CD4-positive, alpha-beta T cell treated with Interleukin-2 at 100 ng/mL for 4 hours (primary cell): ENCODE results near the gene GPC3.
"Not testable (repeated sequence)": the region's sequence is repeated elsewhere in the genome, so short reads cannot be mapped to it uniquely, and the experiment has no call there.

ENCODE experiments used
- DNase-seq: peaks from one replicate; pipeline ENCODE4 v3.0.0-alpha.2; 2020; ENCODE audit warnings: low spot score

GPC3 gene

DNA sequence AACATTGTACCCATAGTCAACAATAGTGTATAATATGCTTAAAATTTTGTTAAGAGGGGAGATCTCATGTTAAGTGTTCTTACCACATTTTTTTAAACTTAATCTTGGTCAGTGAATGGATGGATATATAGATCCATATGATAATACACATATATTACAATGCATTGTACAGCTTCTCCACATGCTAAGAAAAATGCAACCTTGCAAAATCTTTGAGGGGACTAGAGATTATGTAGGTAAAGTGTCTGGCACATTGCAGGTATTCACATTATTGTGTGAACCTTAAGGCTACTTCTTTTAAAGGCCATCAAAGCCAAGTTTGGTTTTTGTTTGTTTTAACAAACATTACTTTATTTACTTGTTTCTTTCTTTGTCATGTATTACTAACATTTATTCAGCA lies 10.4 kb upstream of the GPC3 start:
- no peak for DNase-seq

DNA sequence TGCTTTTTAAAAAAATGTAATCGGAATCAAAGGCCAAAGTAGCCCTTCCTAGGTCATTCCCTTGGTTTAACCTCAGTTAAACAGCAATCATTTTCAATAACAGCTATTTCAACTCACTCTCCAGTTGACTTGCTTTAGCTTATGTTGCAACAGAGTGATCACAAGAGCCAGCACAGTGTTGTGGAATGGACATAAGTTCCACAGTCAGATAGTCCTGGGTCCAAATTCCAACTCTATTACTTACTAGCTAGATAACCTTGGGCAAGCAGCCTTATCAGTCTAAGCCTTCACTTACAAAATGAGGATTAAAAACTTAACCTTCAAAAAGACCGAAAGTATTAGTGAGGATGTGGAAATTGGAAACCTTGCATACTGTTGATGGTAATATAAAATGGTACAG lies 9.2 kb upstream of the GPC3 start:
- DNase-seq: no peak

DNA sequence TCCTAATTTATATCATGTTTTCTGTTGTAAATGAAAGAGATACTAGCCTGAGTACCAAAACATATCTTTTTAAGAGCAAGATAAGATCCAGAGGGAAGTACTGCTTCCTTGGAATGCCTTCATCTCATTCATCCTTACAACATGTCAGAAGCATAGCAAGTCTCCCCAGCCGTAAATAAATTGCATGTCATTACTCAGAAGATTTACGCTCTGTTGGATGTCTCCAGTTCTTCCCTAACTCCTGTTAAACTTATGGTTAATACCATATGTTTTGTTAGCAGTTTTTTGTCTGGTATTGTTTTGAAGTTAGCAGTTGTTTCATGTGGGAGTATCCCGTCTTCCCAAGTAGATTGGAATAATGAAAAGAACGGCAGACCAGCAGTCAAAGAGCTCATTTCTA lies 7.5 kb upstream of the GPC3 start:
- DNase-seq: no peak

DNA sequence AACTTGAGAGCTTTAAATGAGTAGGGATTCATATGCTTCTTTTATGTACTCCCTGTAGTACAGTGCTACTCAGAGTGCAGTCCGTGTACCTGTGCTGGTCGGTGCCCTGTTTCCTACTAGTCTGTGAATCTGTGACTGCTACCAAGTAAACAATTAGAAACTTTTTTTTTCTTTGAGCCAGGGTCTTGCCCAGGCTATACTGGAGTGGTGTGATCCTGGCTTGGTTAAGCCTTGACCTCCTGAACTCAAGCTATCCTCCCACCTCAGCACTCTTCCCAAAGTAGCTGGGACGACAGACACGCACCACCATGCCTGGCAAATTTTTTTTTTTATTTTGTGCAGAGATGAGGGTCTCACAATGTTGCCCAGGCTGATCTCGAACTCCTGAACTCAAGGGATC lies 6.4 kb upstream of the GPC3 start:
- DNase-seq: no peak

DNA sequence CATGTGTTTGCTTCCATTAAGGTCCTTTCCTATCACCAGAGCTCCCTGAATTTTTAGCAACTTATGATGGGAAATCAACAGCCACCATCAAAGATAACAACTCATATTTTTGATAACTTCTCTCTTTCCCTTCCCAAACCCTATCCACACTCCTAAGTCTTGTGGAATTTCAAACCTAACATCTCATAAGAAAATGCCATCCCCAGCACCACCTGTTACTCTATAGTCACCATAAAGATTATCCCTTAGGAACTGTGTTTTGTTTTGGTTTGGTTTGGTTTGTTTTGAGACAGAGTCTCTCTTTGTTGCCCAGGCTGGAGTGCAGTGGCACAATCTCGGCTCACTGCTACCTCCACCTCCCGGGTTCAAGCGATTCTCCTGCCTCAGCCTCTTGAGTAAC lies 5.7 kb upstream of the GPC3 start:
- DNase-seq: not testable (repeated sequence)

DNA sequence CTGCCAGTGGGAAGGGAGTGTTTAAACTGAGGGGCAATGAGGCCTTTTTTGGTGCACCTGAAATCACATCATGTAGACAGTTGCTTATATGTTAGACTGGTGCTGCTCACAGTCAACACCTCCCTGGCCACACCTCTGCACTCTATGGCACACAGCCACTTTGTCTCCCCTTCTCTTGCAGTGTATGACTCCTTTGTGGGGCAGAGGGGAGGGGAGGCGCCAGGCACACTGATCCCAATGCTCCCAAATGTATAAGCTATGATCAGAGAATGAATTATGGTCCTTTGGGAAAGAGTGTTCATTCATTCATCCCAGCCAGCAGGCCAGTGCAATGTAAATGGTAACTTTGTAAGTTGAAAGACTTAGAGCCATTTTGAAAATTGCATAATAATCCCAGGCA lies 4.6 kb upstream of the GPC3 start:
- DNase-seq: no peak

DNA sequence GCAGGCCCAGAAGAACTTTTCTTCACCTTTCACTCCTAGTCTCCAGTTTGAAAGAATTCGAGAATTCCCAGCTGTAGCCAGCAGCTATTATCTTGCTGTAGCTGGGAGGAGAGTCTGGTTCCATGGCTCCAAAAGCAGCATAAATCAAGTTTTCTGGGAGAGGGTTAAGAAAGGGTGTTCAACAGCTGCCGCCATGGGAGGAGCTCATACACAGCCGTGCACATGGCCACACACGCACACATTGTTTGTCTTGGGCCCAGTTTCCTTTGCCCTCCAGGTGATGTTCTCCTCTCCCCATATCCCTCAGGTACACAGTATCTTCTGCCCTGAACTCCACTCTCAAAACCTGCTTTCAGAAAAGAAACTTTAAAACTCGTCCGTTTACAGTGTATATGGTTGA lies 4.1 kb upstream of the GPC3 start:
- DNase-seq: no peak

DNA sequence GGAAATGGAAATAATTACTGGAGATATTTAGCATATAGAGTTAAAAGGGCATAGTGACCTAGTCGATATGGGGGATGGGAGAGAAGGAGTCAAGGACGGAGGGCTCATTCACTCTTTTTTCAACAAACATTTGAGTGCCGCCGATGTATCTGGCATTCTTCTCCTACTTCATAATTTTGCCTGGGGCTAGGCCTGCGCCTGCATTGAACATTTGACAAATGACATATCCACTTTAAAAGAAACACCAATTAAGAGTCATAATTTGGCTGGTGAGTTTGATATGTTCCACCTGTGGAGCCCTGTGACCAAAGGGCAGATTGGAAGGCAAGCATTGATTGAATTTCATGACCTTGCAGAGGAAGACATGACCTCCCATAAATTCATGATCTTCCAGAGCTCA lies 2.6 kb upstream of the GPC3 start:
- no peak for DNase-seq

DNA sequence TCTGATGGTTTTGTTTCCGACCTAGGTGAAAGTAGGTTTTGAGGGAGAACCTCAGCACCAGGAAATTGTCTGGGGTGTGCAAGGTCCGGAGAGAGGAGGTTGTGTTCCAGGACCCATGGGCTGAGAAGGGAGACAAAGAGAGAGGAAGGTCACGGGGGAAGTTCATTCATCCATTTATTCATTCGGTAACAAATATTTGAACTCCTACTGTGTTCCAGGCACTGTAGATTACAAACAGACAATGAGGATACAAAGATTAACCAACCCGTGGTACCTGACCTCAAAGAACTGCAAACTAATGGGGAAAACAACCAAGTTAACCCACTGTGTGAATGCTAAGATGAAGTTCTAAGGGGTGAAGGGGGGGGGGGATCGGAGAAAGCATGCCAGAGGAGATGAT lies 1.8 kb upstream of the GPC3 start:
- DNase-seq: no peak

DNA sequence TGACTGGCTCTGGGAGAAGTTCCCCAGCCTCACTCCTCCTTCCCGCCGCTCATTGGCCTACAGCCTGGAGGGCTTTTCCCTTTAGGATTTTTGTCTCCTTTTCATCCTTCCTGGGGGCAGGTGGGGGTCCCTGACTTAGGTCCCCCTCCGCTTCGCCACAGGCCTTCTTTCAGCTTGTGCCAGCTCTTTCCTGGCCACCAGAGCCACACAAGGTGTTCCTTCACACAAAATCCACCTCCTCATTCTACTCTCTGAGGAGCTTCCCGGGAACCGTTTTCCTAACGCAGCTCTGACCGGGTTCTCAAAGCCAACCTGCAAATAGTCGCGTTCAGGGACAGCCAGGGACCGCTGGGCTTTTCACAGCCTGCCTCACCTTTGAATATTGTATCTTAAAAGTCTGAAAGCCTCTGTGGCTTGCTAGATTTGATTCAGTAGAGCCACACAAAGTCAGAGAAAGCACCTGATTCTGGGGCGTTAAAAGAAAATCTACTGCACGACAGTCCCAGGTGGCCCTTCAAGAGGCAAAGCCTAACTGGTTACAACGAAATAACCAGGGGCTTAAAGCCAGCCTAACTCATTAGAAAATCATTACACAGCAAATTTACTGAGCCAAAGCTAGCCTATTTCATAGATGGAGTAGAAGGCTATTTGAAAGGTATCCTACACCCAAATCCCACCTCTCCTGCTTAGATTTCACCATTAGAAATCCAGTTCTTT lies 731 bp upstream of the GPC3 start:
- no peak for DNase-seq

DNA sequence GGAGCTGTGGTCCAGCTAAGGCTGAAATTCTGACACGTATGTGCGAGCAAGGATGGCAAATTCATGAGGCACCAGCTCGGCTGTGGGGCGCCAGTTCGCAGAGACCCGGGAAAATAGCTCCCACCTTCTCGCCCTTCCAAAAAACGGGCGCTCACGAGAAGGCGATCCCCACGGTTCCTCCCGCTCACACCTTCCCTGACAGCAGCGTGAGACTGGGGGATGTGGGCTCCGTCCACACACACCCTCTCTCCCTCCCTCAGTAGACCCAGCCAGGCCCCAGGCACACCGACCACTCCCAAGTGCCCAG lies 584 bp downstream of the GPC3 start:
- DNase-seq: no peak

DNA sequence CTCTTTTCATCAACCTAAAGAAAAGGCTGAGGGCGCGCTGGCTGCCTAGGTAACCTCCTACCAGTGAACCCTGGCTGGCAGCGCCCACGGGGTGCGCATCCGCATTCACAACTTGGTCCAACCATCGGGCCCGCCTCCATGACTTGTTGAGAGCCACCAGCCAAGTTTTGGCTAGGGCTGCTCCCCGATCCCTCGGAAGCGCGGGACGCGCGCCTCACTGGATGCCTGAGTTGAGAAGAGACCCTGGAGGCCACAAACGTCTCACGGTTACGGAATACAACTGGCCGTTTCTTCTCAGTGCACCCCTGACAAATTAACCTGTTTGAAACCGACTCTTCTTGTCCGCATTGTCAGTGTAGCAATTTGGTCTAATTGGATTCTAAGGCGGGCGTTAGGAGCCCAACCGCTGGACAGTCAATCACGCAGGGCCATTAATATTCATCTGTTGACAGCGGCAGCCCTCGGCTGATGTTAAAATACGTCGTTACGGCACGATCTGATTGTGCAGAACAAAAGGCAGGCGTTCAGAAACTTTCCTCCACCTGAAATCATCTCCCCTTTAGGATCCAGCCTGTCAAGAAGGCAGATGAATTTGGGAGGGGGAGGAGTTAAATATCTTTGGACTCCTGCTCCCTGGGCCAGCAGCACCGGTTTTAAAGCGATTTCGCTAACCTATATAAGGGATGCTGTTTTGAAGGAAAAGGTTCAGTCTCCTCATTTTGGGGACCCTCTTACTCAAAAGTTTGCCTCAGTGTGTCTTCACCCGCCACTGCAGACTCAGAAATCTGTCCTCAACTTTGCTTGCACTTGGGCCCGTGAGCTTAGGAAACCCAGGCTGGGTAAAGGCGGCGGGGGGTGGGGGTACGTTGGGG lies 1.2 kb downstream of the GPC3 start:
- DNase-seq: no peak

DNA sequence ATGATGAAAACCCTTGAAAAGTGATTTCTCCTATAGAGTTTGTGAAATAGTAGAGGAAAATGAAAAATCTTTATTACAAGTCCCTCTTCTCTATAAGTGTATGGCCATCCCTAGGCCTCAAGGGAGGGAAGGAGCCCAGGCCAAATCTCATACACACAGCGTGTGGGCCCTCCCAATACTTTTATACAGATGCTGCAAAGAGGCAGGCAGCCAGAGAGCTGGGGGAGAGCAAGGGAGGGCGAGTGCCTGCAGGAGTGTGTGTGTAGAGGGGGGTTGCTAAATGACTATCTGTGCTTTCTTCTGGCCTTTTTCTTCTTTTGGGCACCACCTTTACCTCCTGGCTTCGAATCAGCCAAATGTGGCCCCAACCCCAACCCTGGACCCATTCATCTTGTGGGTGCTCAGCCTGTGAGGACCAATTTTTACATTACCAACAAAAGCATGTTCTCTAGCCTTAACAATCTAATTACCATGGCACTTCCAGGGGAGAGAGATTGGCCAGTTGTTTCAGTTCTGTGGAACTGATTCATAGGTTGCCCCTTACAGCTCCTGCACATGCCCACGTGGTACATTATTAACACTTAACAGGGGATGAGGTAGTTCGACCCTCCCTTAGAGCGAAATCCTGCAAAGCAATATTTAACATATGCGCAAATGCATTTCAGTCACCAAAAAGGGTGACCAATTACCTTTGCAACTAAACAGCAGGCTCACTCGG lies 2.0 kb downstream of the GPC3 start:
- no peak for DNase-seq

DNA sequence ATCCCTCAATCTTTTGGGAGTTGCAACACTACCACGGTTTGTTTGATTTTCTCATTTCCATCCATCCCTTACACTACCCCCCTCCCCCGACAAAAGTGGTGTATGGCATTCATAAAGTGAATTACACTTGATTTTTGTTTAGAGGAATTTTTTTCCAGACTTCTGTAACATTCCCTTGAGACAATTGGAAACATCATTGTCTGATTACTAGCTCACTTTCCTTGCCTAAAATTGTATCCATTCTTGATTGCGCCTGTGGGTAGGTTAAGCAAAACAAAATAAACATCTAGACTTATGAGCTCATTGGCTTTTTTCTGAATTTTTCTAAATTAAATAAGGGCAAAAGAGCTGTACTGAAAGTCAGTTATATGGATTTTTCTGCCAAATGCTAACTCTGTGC lies 3.5 kb downstream of the GPC3 start:
- DNase-seq: no peak

DNA sequence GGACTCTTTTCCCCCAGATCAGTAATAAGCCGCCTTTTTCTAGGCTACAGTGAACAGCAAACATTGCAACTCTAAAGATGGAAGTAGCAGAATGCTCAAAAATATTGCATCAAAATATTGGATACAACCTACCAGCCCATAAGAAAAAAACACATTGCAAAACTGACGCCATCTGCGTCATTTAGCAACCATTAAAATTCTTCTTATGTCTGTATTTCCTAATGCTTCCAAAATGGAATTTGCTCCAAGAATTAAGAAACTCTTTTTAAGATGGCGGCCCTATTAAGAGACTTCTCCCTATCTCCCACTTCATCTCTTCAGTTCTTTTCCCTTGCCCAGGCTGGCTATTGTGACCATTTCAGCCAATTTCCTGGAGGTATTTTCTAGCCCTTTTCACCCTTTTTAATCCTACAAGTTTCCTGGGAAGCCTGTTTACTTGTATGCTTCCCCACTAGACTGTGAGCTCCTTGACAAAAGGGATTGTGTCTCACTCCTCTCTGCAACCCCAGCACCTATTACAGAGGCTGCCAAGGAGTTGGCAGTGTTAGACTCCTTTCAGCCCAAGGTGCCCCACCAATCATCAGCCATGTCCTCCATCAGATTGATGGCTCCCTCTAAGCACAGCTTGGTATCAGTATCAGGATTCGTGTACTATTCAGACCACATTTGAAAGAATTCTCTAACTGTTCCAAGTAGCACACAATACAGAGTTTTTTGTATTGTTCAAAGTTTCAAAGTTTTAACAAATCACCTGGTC lies 4.4 kb downstream of the GPC3 start:
- DNase-seq: no peak

DNA sequence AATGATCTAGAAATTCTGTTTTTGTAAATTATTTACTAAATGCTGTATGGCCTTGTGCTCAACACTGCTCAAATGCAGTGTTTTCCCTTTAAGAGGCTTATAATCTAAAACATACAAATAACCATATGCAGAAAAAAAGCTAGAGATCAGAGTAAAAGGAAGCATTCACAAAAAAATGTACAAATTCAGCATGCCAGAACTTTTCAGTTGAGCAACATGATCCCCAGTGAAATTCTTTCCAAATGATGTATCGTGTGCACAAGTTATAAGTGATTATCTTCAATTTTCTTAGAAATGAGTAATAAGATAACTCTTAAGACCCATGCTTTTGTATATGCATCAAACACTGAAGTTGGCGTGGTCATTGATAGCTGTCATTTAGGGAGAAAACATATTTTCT lies 5.0 kb downstream of the GPC3 start:
- DNase-seq: no peak

DNA sequence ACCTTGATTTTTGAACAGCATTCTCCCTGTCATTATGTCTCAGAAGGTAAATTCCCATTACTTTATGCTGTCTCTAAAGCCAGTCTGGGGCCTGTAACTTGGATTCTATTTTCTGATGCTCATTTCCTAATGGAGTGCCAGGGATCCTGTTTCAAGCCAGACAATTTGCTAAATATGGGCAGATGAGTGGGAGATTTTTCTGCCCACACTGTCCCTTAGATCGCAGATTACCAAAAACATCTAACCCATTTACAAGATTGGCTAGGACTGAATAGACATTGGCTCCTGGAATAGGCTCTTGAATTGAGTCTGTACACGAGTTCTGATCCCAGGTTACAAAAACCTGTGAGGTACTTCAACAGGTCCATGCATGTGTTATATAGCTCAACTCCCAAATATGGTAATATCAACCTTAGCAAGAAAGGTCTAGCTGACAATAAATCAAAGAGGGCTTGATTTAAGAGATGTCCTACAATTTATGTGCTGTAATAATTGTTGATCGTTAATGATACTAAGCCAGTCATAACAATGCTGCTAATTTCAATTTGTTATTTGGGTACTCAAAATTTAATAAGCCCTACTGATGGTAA lies 5.7 kb downstream of the GPC3 start:
- DNase-seq: no peak

DNA sequence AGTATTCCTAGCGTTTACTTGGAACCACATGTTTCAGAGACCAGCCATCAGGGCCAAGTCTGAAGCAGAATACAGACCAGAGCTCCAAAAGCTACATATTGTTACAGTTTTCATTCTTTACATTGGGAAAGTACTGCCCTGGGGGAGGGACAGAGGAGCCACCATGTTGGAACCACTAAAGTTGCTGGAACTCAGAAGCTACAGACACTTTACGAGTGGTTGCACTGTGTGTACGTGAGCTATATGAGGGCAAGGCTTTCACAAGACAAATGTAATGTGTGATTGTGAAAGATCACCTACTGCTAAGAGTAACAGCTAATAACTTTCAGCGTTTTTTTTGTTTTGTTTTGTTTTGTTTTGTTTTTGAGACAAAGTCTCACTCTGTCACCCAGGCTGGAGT lies 11.7 kb downstream of the GPC3 start:
- DNase-seq: no peak

DNA sequence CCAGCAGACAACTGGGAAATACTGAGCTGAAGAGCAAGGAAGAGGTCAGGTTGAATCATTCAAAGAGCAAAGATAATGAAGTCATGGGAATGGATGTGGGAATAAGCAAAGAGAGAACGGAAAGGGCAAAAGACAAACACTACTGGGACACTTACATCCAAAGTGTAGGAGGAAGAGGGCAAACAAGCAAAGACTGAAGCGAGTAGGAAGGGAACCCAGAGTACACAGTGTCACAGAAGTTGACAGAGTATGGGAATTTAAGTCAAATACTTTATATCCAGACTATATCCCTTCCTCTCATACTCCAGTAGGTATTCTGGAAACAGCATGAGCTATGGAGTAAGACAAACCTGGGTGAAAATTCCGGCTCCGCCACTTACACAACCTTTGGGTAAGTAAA lies 12.5 kb downstream of the GPC3 start:
- DNase-seq: no peak

DNA sequence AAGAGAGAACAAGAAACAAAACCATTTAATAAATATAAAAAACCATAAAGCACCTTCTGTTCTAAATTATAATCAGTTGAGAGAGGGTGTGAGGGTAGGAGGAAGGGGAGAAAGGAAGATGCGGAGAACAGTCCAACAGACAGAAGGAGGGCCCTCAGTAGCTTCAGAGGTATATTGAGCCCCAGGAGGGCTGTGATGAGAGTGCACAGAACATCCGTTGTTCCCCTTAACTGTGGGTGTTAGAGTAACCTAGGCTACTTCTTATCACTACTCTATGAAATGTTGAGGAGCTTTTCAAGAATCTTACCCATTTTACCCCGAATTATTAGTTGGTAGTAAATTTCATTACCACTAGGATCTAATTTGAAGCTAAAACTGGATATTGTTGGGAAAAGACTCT lies 13.8 kb downstream of the GPC3 start:
- DNase-seq: no peak

DNA sequence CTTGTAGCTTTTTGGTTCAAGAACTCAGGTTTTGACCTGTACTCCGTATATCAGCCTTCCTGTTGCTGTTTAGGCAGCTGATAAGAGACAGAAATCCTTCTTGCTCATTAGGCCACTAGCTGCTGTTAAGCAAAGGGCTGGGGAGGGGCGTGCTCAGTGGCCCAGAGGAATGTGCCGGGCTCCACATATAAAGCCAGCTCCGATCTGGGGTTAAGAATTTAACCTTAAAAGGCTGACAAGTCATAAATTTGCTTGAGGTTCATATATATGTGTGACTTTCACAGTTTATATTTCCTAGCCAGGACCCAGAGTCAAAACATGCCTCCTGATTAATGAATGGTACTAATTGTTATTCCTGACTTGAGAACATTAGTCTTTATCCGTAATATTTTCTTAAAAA lies 15.3 kb downstream of the GPC3 start:
- no peak for DNase-seq

DNA sequence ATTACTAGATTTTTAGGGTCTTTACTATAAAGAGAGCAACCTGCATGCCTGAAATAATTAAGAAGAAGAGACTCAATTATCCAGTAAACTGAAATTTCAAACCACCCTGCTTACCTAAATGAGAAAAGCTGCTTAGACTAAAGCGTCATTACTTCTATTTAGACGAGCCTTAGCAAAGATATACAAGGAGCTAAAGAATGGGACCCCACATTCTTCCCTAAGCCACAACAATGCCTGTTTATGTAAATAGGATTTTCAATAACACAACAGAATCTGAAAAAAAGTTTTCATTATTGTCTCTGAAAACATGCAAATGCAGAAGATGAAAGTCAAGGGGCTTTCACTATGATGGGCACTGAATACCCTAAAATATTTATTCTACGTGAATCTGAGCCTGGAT lies 16.2 kb downstream of the GPC3 start:
- DNase-seq: no peak
